Measurements from ENCODE around the gene DOCK4.

DNA sequence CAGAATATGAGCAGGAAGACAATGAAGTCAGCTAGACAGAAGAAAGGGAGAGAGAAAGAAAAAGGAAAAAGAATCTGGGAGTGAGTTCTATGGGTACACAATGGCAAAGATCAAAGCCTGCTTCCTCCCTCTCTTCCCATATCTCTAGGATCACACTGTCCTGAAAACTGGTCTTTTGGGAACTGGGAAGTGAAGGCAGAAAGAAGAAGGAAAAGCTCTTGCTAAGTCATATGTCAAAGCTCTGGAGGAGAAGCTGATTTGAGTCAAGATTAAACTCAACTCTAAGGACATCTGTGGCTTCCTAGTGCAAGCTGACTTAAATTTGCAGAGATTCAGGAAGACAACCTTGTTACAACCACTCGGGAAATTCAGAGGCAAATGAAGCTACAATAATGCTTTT, 147.5 kb downstream of the DOCK4 start:
- no peak for TF ChIP-seq POLR2A (IDR thresholded peaks at IDR 0.05)
- TF ChIP-seq, protein P1, sequence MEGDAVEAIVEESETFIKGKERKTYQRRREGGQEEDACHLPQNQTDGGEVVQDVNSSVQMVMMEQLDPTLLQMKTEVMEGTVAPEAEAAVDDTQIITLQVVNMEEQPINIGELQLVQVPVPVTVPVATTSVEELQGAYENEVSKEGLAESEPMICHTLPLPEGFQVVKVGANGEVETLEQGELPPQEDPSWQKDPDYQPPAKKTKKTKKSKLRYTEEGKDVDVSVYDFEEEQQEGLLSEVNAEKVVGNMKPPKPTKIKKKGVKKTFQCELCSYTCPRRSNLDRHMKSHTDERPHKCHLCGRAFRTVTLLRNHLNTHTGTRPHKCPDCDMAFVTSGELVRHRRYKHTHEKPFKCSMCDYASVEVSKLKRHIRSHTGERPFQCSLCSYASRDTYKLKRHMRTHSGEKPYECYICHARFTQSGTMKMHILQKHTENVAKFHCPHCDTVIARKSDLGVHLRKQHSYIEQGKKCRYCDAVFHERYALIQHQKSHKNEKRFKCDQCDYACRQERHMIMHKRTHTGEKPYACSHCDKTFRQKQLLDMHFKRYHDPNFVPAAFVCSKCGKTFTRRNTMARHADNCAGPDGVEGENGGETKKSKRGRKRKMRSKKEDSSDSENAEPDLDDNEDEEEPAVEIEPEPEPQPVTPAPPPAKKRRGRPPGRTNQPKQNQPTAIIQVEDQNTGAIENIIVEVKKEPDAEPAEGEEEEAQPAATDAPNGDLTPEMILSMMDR (IDR thresholded peaks at IDR 0.05): no peak

All from esophagus squamous epithelium (tissue), 4 donors.